Measurements from ENCODE around the gene SPATA20. TPM values are rescaled to one million over a fixed set of nuclear protein-coding genes. Genes with fewer than 3 reads are reported as not detected.

SPATA20 gene
- total RNA-seq, 4 donors from 2014 or later: 22.3 to 67.9 (median 29.1) TPM

GRCh38 chr17:50533720-50534148 is 13.2 kb upstream of the SPATA20 start:
- peaks cover 14 to 25% (median 23%) of the 10 kb centered on the region in 3 donors for H3K27me3 ChIP-seq
- in situ Hi-C loops (cut with MboI; ENCODE audit: low sequenced_read_pairs in 4 of 4): loop anchor here in 2 of 4 donors (25.0 kb wide), 2 partner anchors 104 to 304 kb away; partner anchors contain the start of genes ABCC3 (in 1 of the 2) and WFIKKN2 (in 1 of the 2)
- no peak for DNase-seq
- peaks cover 8 to 20% of the 10 kb centered on the region in 2 donors for H3K4me1 ChIP-seq
- no peak for TF ChIP-seq POLR2A (IDR thresholded peaks at IDR 0.05)
- TF ChIP-seq, protein P1, sequence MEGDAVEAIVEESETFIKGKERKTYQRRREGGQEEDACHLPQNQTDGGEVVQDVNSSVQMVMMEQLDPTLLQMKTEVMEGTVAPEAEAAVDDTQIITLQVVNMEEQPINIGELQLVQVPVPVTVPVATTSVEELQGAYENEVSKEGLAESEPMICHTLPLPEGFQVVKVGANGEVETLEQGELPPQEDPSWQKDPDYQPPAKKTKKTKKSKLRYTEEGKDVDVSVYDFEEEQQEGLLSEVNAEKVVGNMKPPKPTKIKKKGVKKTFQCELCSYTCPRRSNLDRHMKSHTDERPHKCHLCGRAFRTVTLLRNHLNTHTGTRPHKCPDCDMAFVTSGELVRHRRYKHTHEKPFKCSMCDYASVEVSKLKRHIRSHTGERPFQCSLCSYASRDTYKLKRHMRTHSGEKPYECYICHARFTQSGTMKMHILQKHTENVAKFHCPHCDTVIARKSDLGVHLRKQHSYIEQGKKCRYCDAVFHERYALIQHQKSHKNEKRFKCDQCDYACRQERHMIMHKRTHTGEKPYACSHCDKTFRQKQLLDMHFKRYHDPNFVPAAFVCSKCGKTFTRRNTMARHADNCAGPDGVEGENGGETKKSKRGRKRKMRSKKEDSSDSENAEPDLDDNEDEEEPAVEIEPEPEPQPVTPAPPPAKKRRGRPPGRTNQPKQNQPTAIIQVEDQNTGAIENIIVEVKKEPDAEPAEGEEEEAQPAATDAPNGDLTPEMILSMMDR (IDR thresholded peaks at IDR 0.05 in 4 of 5, conservative IDR thresholded peaks at IDR 0.05 in 1 of 5): no peak
- no peak for ATAC-seq
- intact Hi-C loops (cut with DNase I; ENCODE audit: low total_unique reads): no loop called here
- no peaks in the 10 kb centered on the region for H3K9me3 ChIP-seq
- no peak overlapping the region for H3K4me3 ChIP-seq
- H3K36me3 ChIP-seq: no peaks in the 10 kb centered on the region
- H3K27ac ChIP-seq: no peak overlapping the region

GRCh38 chr17:50534222-50534978 is 12.6 kb upstream of the SPATA20 start:
- TF ChIP-seq, protein P1 (IDR thresholded peaks at IDR 0.05 in 4 of 5, conservative IDR thresholded peaks at IDR 0.05 in 1 of 5): no peak
- no peak for TF ChIP-seq POLR2A (IDR thresholded peaks at IDR 0.05)
- DNase-seq: no peak
- ATAC-seq: no peak
- H3K27me3 ChIP-seq: peaks cover 14 to 25% (median 23%) of the 10 kb centered on the region in 3 donors
- no peaks in the 10 kb centered on the region for H3K36me3 ChIP-seq
- in situ Hi-C loops (cut with MboI; ENCODE audit: low sequenced_read_pairs in 4 of 4) (loop anchor here in 2 of 4 donors (25.0 kb wide), 2 partner anchors 103 to 303 kb away; partner anchors contain the start of genes ABCC3 (in 1 of the 2) and WFIKKN2 (in 1 of the 2)), intact Hi-C loops (cut with DNase I; ENCODE audit: low total_unique reads) (no loop called here)
- H3K4me3 ChIP-seq: no peak overlapping the region
- H3K4me1 ChIP-seq: peaks cover 8 to 20% of the 10 kb centered on the region in 2 donors
- H3K9me3 ChIP-seq: no peaks in the 10 kb centered on the region
- no peak overlapping the region for H3K27ac ChIP-seq

DNA sequence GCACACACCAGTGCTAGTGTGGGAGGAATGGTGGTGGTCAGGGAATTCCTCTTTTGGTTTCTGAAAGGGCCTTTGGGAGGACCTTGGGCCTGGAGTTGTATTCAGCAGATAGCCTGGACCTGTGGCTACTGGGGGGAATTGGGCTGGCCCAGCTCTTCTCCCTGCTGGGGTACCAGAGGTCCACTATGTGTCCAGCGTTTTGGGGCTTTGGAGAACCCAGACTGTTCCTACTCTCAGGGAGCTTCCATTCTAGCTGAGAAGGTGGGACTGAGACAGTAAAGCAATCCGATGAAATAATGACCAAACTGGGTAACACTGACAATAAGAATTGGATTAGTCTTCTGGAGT is 12.0 kb upstream of the SPATA20 start:
- Histone ChIP-seq H3K9me3 (no peaks in the 10 kb centered on the region), H3K4me3 (no peak overlapping the region), H3K36me3 (no peaks in the 10 kb centered on the region), H3K4me1 (peaks cover 8 to 20% of the 10 kb centered on the region in 2 donors), H3K27ac (no peak overlapping the region), H3K27me3 (peaks cover 14 to 25% (median 23%) of the 10 kb centered on the region in 3 donors)
- no peak for TF ChIP-seq POLR2A (IDR thresholded peaks at IDR 0.05)
- TF ChIP-seq, protein P1 (IDR thresholded peaks at IDR 0.05 in 4 of 5, conservative IDR thresholded peaks at IDR 0.05 in 1 of 5): no peak
- DNase-seq: no peak
- in situ Hi-C loops (cut with MboI; ENCODE audit: low sequenced_read_pairs in 4 of 4): loop anchor here in 2 of 4 donors (25.0 kb wide), 2 partner anchors 102 to 302 kb away; partner anchors contain the start of genes ABCC3 (in 1 of the 2) and WFIKKN2 (in 1 of the 2)
- intact Hi-C loops (cut with DNase I; ENCODE audit: low total_unique reads): no loop called here
- no peak for ATAC-seq

GRCh38 chr17:50535407-50535806 is 11.6 kb upstream of the SPATA20 start:
- DNase-seq: no peak
- TF ChIP-seq, protein P1 (IDR thresholded peaks at IDR 0.05 in 4 of 5, conservative IDR thresholded peaks at IDR 0.05 in 1 of 5): no peak
- no peak for TF ChIP-seq POLR2A (IDR thresholded peaks at IDR 0.05)
- Histone ChIP-seq H3K4me3 (no peak overlapping the region), H3K4me1 (peaks cover 8 to 20% of the 10 kb centered on the region in 2 donors), H3K27ac (no peak overlapping the region), H3K9me3 (no peaks in the 10 kb centered on the region), H3K27me3 (peaks cover 14 to 25% (median 23%) of the 10 kb centered on the region in 3 donors), H3K36me3 (no peaks in the 10 kb centered on the region)
- intact Hi-C loops (cut with DNase I; ENCODE audit: low total_unique reads): no loop called here
- in situ Hi-C loops (cut with MboI; ENCODE audit: low sequenced_read_pairs in 4 of 4): loop anchor here in 2 of 4 donors (25.0 kb wide), 2 partner anchors 102 to 302 kb away; partner anchors contain the start of genes ABCC3 (in 1 of the 2) and WFIKKN2 (in 1 of the 2)
- no peak for ATAC-seq
